Prostate gland (tissue), 2 donors: ENCODE measurements around the gene MAD2L1BP.

Experiments
- POLR2A ChIP-seq: fragments of 450-650 bp; IDR thresholded peaks from one replicate; pipeline ENCODE4 v1.6.1; 2016; ENCODE audit warnings: antibody characterized with exemption, mild to moderate bottlenecking
- POLR2AphosphoS5 ChIP-seq: sonication (generic); formaldehyde crosslinking; IDR thresholded peaks from one replicate; pipeline ENCODE4 v1.6.1; 2017; ENCODE audit warnings: antibody characterized with exemption
- TF ChIP-seq, protein P1 (sequence below), 4 experiments: fragments of 200-600 bp in 2 of 4; fragments of 450-650 bp in 2 of 4; sonication (generic) in 2 of 4; IDR thresholded peaks; 1 replicate in 3 of 4; 2 replicates in 1 of 4; pipeline ENCODE4 v1.5.1; 2016 to 2019; ENCODE audit warnings: antibody characterized with exemption in 4 of 4, mild to moderate bottlenecking in 2 of 4, moderate library complexity in 2 of 4

GRCh38 chr6:43671801-43672690 lies 36.4 kb downstream of the MAD2L1BP start:
- TF ChIP-seq, protein P1, sequence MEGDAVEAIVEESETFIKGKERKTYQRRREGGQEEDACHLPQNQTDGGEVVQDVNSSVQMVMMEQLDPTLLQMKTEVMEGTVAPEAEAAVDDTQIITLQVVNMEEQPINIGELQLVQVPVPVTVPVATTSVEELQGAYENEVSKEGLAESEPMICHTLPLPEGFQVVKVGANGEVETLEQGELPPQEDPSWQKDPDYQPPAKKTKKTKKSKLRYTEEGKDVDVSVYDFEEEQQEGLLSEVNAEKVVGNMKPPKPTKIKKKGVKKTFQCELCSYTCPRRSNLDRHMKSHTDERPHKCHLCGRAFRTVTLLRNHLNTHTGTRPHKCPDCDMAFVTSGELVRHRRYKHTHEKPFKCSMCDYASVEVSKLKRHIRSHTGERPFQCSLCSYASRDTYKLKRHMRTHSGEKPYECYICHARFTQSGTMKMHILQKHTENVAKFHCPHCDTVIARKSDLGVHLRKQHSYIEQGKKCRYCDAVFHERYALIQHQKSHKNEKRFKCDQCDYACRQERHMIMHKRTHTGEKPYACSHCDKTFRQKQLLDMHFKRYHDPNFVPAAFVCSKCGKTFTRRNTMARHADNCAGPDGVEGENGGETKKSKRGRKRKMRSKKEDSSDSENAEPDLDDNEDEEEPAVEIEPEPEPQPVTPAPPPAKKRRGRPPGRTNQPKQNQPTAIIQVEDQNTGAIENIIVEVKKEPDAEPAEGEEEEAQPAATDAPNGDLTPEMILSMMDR (IDR thresholded peaks at IDR 0.05), result no peak
- TF ChIP-seq POLR2AphosphoS5 (no peak), POLR2A (no peak)
